Esophagus muscularis mucosa (tissue), 4 donors: ENCODE results near the gene COQ2. TPM values are rescaled to one million over a fixed set of nuclear protein-coding genes. Genes with fewer than 3 reads are reported as not detected.
"Not testable (repeated sequence)": the region's sequence is repeated elsewhere in the genome, so short reads cannot be mapped to it uniquely, and the experiment has no call there.

Experiments used
- DNase-seq: peaks from one replicate; pipeline ENCODE4 v3.0.0-alpha.2; 2017; ENCODE audit errors: extremely low spot score
- H3K27ac ChIP-seq, 4 donors: fragments of 200-600 bp; sonication (generic); replicated peaks in 1 of 4; 1 replicate in 3 of 4; 2 replicates in 1 of 4; pipeline ENCODE4 v1.5.1; 2016 to 2019; ENCODE audit warnings: mild to moderate bottlenecking in 1 of 4
- H3K27me3 ChIP-seq, 4 donors: fragments of 200-600 bp; sonication (generic); one replicate each; pipeline versions ENCODE4 v1.5.1 to v1.6.0; 2016 to 2019
- H3K36me3 ChIP-seq, 4 donors: fragments of 200-600 bp; sonication (generic); one replicate each; pipeline ENCODE4 v1.5.1; 2016 to 2019
- H3K4me1 ChIP-seq, 4 donors: fragments of 200-600 bp; sonication (generic); one replicate each; pipeline ENCODE4 v1.5.1; 2016 to 2019
- H3K4me3 ChIP-seq, 4 donors: fragments of 200-600 bp; sonication (generic); 1 replicate in 2 of 4; 2 replicates in 2 of 4; pipeline ENCODE4 v1.5.1; 2016 to 2019; ENCODE audit warnings: mild to moderate bottlenecking in 4 of 4, moderate library complexity in 1 of 4
- H3K9me3 ChIP-seq, 4 donors: fragments of 200-600 bp; sonication (generic); 1 replicate in 3 of 4; 2 replicates in 1 of 4; pipeline ENCODE4 v1.5.1; 2016 to 2019
- CTCF ChIP-seq, 3 experiments: fragments of 200-600 bp in 2 of 3; fragments of 450-650 bp in 1 of 3; sonication (generic) in 2 of 3; IDR thresholded peaks; one replicate each; pipeline ENCODE4 v1.5.1; 2017 to 2019; ENCODE audit warnings: antibody characterized with exemption in 3 of 3, mild to moderate bottlenecking in 2 of 3, moderate library complexity in 1 of 3
- EP300 ChIP-seq: sonication (generic); formaldehyde crosslinking; IDR thresholded peaks from one replicate; pipeline ENCODE4 v1.6.1; 2017; ENCODE audit warnings: antibody characterized with exemption
- POLR2A ChIP-seq: fragments of 450-650 bp; IDR thresholded peaks from one replicate; pipeline ENCODE4 v1.6.1; 2017; ENCODE audit warnings: antibody characterized with exemption, moderate library complexity, mild to moderate bottlenecking, low read depth
- POLR2AphosphoS5 ChIP-seq, 2 donors: sonication (generic); formaldehyde crosslinking; IDR thresholded peaks; one replicate each; pipeline ENCODE4 v1.6.1; 2017; ENCODE audit warnings: antibody characterized with exemption in 2 of 2
- WGBS: methylation state at CpG from one replicate; pipeline ENCODE4 v1.1.5; 2018; 5-methylcytosine and 5-hydroxymethylcytosine counted together
- intact Hi-C: fragments of 100-400 bp; cut with DNase I; formaldehyde crosslinking; loops from one replicate; pipeline ENCODE4 v1.15.1; 2023
- total RNA-seq, 4 donors: library from RNA; depleted of rRNA; stranded (reverse); fragments of >200 nt; gene quantifications; one replicate each; pipeline versions ENCODE4 v1.1.0 to v1.2.1, GENCODE V29; 2016

COQ2 gene
- total RNA-seq, 4 donors from 2014 or later: 4.6 to 6.5 (median 5.4) TPM

- Histone ChIP-seq H3K4me1 (no peaks in the 10 kb centered on the region), H3K27me3 (no peaks in the 10 kb centered on the region), H3K4me3 (no peak overlapping the region), H3K9me3 (no peaks in the 10 kb centered on the region), H3K36me3 (no peaks in the 10 kb centered on the region), H3K27ac (no peak overlapping the region)
- DNase-seq: no peak
- 89% methylated on average over 2 of the region's 2 CpGs for WGBS
- intact Hi-C loops: no loop called here
- TF ChIP-seq POLR2AphosphoS5 (IDR thresholded peaks at IDR 0.05): no peak
- TF ChIP-seq CTCF (IDR thresholded peaks at IDR 0.05): no peak
Observed at GRCh38 chr4:83237591-83237990, 47.0 kb downstream of the COQ2 start.

- intact Hi-C loops, H3K27me3 ChIP-seq, H3K27ac ChIP-seq, H3K4me1 ChIP-seq, H3K4me3 ChIP-seq, H3K36me3 ChIP-seq, DNase-seq, H3K9me3 ChIP-seq: not testable (repeated sequence)
- 87% methylated on average over 3 of the region's 3 CpGs for WGBS
Observed at GRCh38 chr4:83235645-83236133, 48.9 kb downstream of the COQ2 start.

GRCh38 chr4:83234902-83235644 is 49.5 kb downstream of the COQ2 start:
- 89% methylated on average over 4 of the region's 4 CpGs for WGBS
- DNase-seq: no peak
- TF ChIP-seq POLR2AphosphoS5 (IDR thresholded peaks at IDR 0.05) (no peak), POLR2A (no peak)
- no peaks in the 10 kb centered on the region for H3K36me3 ChIP-seq
- H3K4me1 ChIP-seq: no peaks in the 10 kb centered on the region
- no peak overlapping the region for H3K4me3 ChIP-seq
- intact Hi-C loops: no loop called here
- no peaks in the 10 kb centered on the region for H3K27me3 ChIP-seq
- no peaks in the 10 kb centered on the region for H3K9me3 ChIP-seq
- H3K27ac ChIP-seq: no peak overlapping the region

- H3K36me3 ChIP-seq, H3K4me1 ChIP-seq, H3K9me3 ChIP-seq, H3K4me3 ChIP-seq, intact Hi-C loops, H3K27ac ChIP-seq, H3K27me3 ChIP-seq, DNase-seq: not testable (repeated sequence)
- WGBS: 84% methylated on average over 3 of the region's 3 CpGs
Observed at GRCh38 chr4:83234387-83234786, 50.2 kb downstream of the COQ2 start.

GRCh38 chr4:83232082-83232481 is 52.5 kb downstream of the COQ2 start:
- Histone ChIP-seq H3K27ac (no peak overlapping the region), H3K27me3 (no peaks in the 10 kb centered on the region), H3K36me3 (peaks cover 0 to 3% (median 0%) of the 10 kb centered on the region in 4 donors), H3K4me3 (no peak overlapping the region), H3K4me1 (no peaks in the 10 kb centered on the region), H3K9me3 (no peaks in the 10 kb centered on the region)
- intact Hi-C loops: no loop called here
- DNase-seq: no peak
- WGBS: 72% methylated on average over 1 of the region's 1 CpG
- no peak for TF ChIP-seq EP300
- no peak for TF ChIP-seq POLR2AphosphoS5 (IDR thresholded peaks at IDR 0.05)
- TF ChIP-seq POLR2A: no peak
- no peak for TF ChIP-seq CTCF (IDR thresholded peaks at IDR 0.05)

GRCh38 chr4:83231620-83232076 is 53.0 kb downstream of the COQ2 start:
- Histone ChIP-seq H3K9me3 (no peaks in the 10 kb centered on the region), H3K36me3 (peaks cover 0 to 3% (median 0%) of the 10 kb centered on the region in 4 donors), H3K27me3 (no peaks in the 10 kb centered on the region), H3K4me3 (no peak overlapping the region), H3K4me1 (no peaks in the 10 kb centered on the region), H3K27ac (no peak overlapping the region)
- no peak for TF ChIP-seq POLR2AphosphoS5 (IDR thresholded peaks at IDR 0.05)
- no peak for TF ChIP-seq EP300
- no peak for TF ChIP-seq CTCF (IDR thresholded peaks at IDR 0.05)
- no peak for TF ChIP-seq POLR2A
- WGBS: 85% methylated on average over 1 of the region's 1 CpG
- no peak for DNase-seq
- intact Hi-C loops: no loop called here
